NB4 (cell line): ENCODE results near the gene SRC.

Source experiments
- CTCF ChIP-seq: IDR thresholded peaks from one replicate; pipeline ENCODE4 v1.5.1; 2012; ENCODE audit warnings: low read depth, low read length
- POLR2A ChIP-seq: IDR thresholded peaks from 2 replicates; pipeline ENCODE4 v1.6.1; 2011; ENCODE audit warnings: mild to moderate bottlenecking; ENCODE audit not compliant: insufficient read length; ENCODE audit errors: extremely low read depth
- TF ChIP-seq, protein P1 (sequence below): IDR thresholded peaks from 2 replicates; pipeline ENCODE4 v1.6.1; 2011; ENCODE audit warnings: low read depth, low read length

GRCh38 chr20:37453288-37453687, 107.3 kb downstream of the SRC start:
- TF ChIP-seq POLR2A: no peak
- no peak for TF ChIP-seq CTCF
- TF ChIP-seq, protein P1, sequence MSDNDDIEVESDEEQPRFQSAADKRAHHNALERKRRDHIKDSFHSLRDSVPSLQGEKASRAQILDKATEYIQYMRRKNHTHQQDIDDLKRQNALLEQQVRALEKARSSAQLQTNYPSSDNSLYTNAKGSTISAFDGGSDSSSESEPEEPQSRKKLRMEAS: no peak
